ENCODE results near the gene GBX2. TPM values are rescaled to one million over a fixed set of nuclear protein-coding genes. Genes with fewer than 3 reads are reported as not detected.

The GBX2 gene
- total RNA-seq, 1 experiment from 2014 or later = 0.31 TPM

- Histone ChIP-seq H2AK5ac (ENCODE audit: insufficient read length, low read length) (no peak overlapping the region), H3K4ac (ENCODE audit: low read depth, low read length) (no peak overlapping the region), H3K27me3 (ENCODE audit: insufficient read depth, low read length) (no peaks in the 10 kb centered on the region), H2BK20ac (ENCODE audit: low read depth, low read length, poor library complexity, severe bottlenecking) (no peak overlapping the region), H3K9me3 (ENCODE audit: control insufficient read depth, low read depth, low read length) (no peaks in the 10 kb centered on the region), H4K8ac (replicated peaks; ENCODE audit: insufficient read length, low read depth, low read length) (no peak overlapping the region), H3K4me1 (ENCODE audit: insufficient read depth, low read length) (no peaks in the 10 kb centered on the region), H3K56ac (ENCODE audit: insufficient read length, low read depth, low read length) (no peak overlapping the region), H2BK12ac (ENCODE audit: insufficient read length, low read depth, low read length) (no peak overlapping the region), H3K4me2 (ENCODE audit: insufficient read depth, insufficient read length, low read length) (no peak overlapping the region), H4K20me1 (ENCODE audit: control insufficient read depth, insufficient read depth, insufficient read length) (no peaks in the 10 kb centered on the region), H3K14ac (ENCODE audit: insufficient read depth, low read length) (no peak overlapping the region), H3K23me2 (ENCODE audit: insufficient read length, low read depth, low read length, poor library complexity, severe bottlenecking) (no peaks in the 10 kb centered on the region), H4K91ac (ENCODE audit: insufficient read length, low read depth, low read length) (no peak overlapping the region), H3T11ph (ENCODE audit: low read length) (no peak overlapping the region), H3K27ac (ENCODE audit: insufficient read length, low read depth, low read length) (no peak overlapping the region), H3K79me1 (ENCODE audit: insufficient read depth, low read depth, low read length, poor library complexity, severe bottlenecking) (no peaks in the 10 kb centered on the region), H4K5ac (ENCODE audit: insufficient read length, low read depth, low read length) (no peak overlapping the region), H3K23ac (ENCODE audit: insufficient read length, low read depth, low read length) (no peak overlapping the region), H2BK120ac (ENCODE audit: low read depth, low read length, poor library complexity, severe bottlenecking) (no peak overlapping the region), H3K9ac (ENCODE audit: extremely low read depth, insufficient read length, low read length) (no peak overlapping the region), H2AFZ (ENCODE audit: low read length) (no peak overlapping the region), H2BK15ac (ENCODE audit: low read depth, low read length) (no peak overlapping the region), H3K18ac (ENCODE audit: insufficient read length, low read depth, low read length) (no peak overlapping the region), H3K79me2 (ENCODE audit: insufficient read depth, low read length) (no peaks in the 10 kb centered on the region), H2BK5ac (ENCODE audit: insufficient read length, low read length) (no peak overlapping the region)
- TF ChIP-seq CTCF (conservative IDR thresholded peaks at IDR 0.05) = no peak
- Mint-ChIP-seq H3K36me3 (ENCODE audit: insufficient read depth in 1 of 3, low read depth in 3 of 3) (no peaks in the 10 kb centered on the region; a peak in 1 of 7 replicates), H3K9me3 (peaks cover 0 to 3% of the 10 kb centered on the region in 2 experiments; a peak in 4 of 5 replicates), H3K27ac (no peak overlapping the region), H3K4me3 (no peak overlapping the region), H3K4me1 (peaks cover 10 to 12% of the 10 kb centered on the region in 2 experiments; a peak in 3 of 4 replicates), H3K27me3 (ENCODE audit: low read depth) (peaks cover 5% of the 10 kb centered on the region)
- DNase-seq = no peak
- no CpG with 5 or more reads among the region's 2 CpGs for WGBS (ENCODE audit: extremely low coverage, insufficient read length, low lambda C conversion rate)
These were observed 37.9 kb upstream of the GBX2 start for GRCh38 chr2:236205867-236206645.
